Spleen (tissue), 7 donors: ENCODE measurements around the gene OMG.

Experiments
- CTCF ChIP-seq, 11 experiments: fragments of 200-600 bp in 7 of 11; fragments of 450-650 bp in 4 of 11; sonication (generic) in 4 of 11; IDR thresholded peaks in 8 of 11; conservative IDR thresholded peaks in 3 of 11; 1 replicate in 7 of 11; 2 replicates in 4 of 11; pipeline versions ENCODE4 v1.4.0 to v1.8.0; 2016 to 2021; ENCODE audit warnings: antibody characterized with exemption in 11 of 11, inconsistent platforms in 4 of 11, mild to moderate bottlenecking in 1 of 11
- POLR2A ChIP-seq, 3 donors: fragments of 450-650 bp; IDR thresholded peaks; one replicate each; pipeline ENCODE4 v1.5.1; 2017; ENCODE audit warnings: antibody characterized with exemption in 3 of 3, mild to moderate bottlenecking in 1 of 3
- donor health status: DM: no; HTN: no; CAD: no; lungs with moderate emphysema.
- donor health status: DM: no; HTN: no; CAD: no.
- donor health status: DM: no; HTN: no; CAD: no.

DNA sequence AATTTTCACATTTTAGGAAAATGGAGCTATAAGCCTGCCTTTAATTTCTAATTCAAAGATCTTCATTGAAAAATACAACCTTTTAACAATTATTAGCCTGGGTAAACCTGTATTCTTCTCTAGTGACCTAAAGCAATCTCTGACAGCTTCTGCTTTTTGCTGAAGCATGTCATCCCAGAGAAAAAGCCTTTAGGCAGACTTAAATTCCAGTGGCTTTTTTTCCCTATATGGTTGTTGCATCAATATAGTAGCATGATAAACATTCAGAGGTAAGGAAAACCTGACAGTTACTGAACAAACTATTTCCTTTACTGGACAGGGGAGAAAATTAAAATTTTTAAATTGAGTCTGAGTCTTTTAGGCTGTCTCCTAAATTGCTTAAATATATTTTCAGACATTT, 32.2 kb upstream of the OMG start:
- TF ChIP-seq POLR2A (IDR thresholded peaks at IDR 0.05) (no peak), CTCF (IDR thresholded peaks at IDR 0.05 in 8 of 11, conservative IDR thresholded peaks at IDR 0.05 in 3 of 11) (no peak)
